Spleen (tissue), 11 donors: Measurements from ENCODE around the gene SLX4. TPM values are rescaled to one million over a fixed set of nuclear protein-coding genes. Genes with fewer than 3 reads are reported as not detected.

Experiments used
- DNase-seq: peaks from one replicate; pipeline ENCODE4 v3.0.0-alpha.2; 2020
- H3K27ac ChIP-seq, 8 donors: fragments of 200-600 bp; sonication (generic) in 7 of 8; 1 replicate in 4 of 8; 2 replicates in 4 of 8; pipeline versions ENCODE4 v1.5.0 to v1.8.0; 2016 to 2021; ENCODE audit warnings: inconsistent platforms in 4 of 8, mild to moderate bottlenecking in 4 of 8, moderate library complexity in 1 of 8
- H3K27me3 ChIP-seq, 7 donors: fragments of 200-600 bp; sonication (generic) in 6 of 7; replicated peaks in 1 of 7; 1 replicate in 4 of 7; 2 replicates in 3 of 7; pipeline versions ENCODE4 v1.5.0 to v1.8.0; 2016 to 2021; ENCODE audit warnings: inconsistent platforms in 3 of 7, mild to moderate bottlenecking in 1 of 7
- H3K36me3 ChIP-seq, 6 donors: fragments of 200-600 bp; sonication (generic) in 5 of 6; 1 replicate in 4 of 6; 2 replicates in 2 of 6; pipeline versions ENCODE4 v1.5.0 to v1.8.0; 2016 to 2021; ENCODE audit warnings: inconsistent platforms in 2 of 6
- H3K4me1 ChIP-seq, 6 donors: fragments of 200-600 bp; sonication (generic) in 5 of 6; 1 replicate in 3 of 6; 2 replicates in 3 of 6; pipeline versions ENCODE4 v1.5.0 to v1.8.0; 2016 to 2021; ENCODE audit warnings: inconsistent platforms in 3 of 6
- H3K4me3 ChIP-seq, 8 donors: fragments of 200-600 bp; sonication (generic) in 7 of 8; 1 replicate in 4 of 8; 2 replicates in 4 of 8; pipeline versions ENCODE4 v1.5.0 to v1.8.0; 2016 to 2021; ENCODE audit warnings: inconsistent platforms in 4 of 8, mild to moderate bottlenecking in 4 of 8, moderate library complexity in 2 of 8
- H3K9me3 ChIP-seq, 8 donors: fragments of 200-600 bp; sonication (generic) in 7 of 8; 1 replicate in 4 of 8; 2 replicates in 4 of 8; pipeline versions ENCODE4 v1.5.0 to v1.8.0; 2016 to 2021; ENCODE audit warnings: inconsistent platforms in 4 of 8
- POLR2A ChIP-seq, 3 donors: fragments of 450-650 bp; IDR thresholded peaks; one replicate each; pipeline ENCODE4 v1.5.1; 2017; ENCODE audit warnings: antibody characterized with exemption in 3 of 3, mild to moderate bottlenecking in 1 of 3
- POLR2AphosphoS5 ChIP-seq, 3 donors: sonication (generic); formaldehyde crosslinking; IDR thresholded peaks; one replicate each; pipeline ENCODE4 v1.5.1; 2017; ENCODE audit warnings: antibody characterized with exemption in 3 of 3
- WGBS, 5 donors: extraction: QIAGEN DNeasy Blood & Tissue Kit in 3 of 5; methylation state at CpG; one replicate each; pipeline versions ENCODE4 v1.1.5 to v1.1.7; 2013 to 2018; 5-methylcytosine and 5-hydroxymethylcytosine counted together
- intact Hi-C: fragments of 100-400 bp; cut with DNase I; formaldehyde crosslinking; loops from one replicate; pipeline ENCODE4 v1.15.0; 2023; ENCODE audit warnings: low total_unique reads
- polyA plus RNA-seq, 3 donors: library from polyadenylated mRNA; stranded (reverse); fragments of 200-250 nt; gene quantifications; one replicate each; pipeline ENCODE4 v1.2.1, GENCODE V29; 2013
- total RNA-seq, 7 donors: library from RNA; depleted of rRNA in 3 of 7; stranded (reverse); fragments of >200 nt in 3 of 7; fragmentation: NEBNext Ultra II Directional in 4 of 7; extraction: Animal tissue kit (Norgen Biotek cat#: 25700) in 4 of 7; gene quantifications; one replicate each; pipeline versions ENCODE4 v1.1.0 to v1.2.1, GENCODE V29; 2016 to 2021
- TF ChIP-seq, protein P1 (sequence below), 11 experiments: fragments of 200-600 bp in 7 of 11; fragments of 450-650 bp in 4 of 11; sonication (generic) in 4 of 11; IDR thresholded peaks in 8 of 11; conservative IDR thresholded peaks in 3 of 11; 1 replicate in 7 of 11; 2 replicates in 4 of 11; pipeline versions ENCODE4 v1.4.0 to v1.8.0; 2016 to 2021; ENCODE audit warnings: antibody characterized with exemption in 11 of 11, inconsistent platforms in 4 of 11, mild to moderate bottlenecking in 1 of 11
- donor health status: healthy with polysubstance abuse.
- donor health status: DM: no; HTN: no; CAD: no; lungs with moderate emphysema.
- donor health status: DM: no; HTN: no; CAD: no.
- donor health status: Bipolar disorder and iron deficiency.
- donor health status: healthy.
- donor health status: DM: no; HTN: no; CAD: no.
- donor health status: DM: yes; HTN: yes; CAD: no.

SLX4 gene
- total and polyA plus RNA-seq, 10 donors: 1.8 to 8.8 (median 7.0) TPM

DNA sequence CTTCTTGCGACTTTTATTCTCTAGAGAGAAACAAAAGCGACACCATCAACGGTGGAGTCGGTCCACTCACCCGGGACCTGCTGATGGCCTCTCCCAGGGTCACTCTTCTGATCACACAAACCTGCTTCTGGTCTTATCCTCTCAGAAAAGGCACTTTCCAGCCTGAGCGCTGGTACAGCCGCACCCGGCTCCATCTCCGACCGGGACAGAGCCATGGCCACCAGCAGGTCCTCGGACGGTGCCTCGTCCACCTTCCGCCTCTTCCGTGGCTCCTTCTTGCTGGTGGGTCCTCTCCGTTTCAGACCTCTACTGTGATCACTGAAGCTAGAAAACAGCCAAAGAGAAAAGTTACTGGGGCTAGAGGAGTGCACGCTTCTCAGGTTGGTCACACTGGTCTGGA, 13.7 kb downstream of the SLX4 start:
- 94 to 95% (median 95%) methylated on average over 17 of the region's 17 CpGs for WGBS, 5 donors
- no peak for DNase-seq

DNA sequence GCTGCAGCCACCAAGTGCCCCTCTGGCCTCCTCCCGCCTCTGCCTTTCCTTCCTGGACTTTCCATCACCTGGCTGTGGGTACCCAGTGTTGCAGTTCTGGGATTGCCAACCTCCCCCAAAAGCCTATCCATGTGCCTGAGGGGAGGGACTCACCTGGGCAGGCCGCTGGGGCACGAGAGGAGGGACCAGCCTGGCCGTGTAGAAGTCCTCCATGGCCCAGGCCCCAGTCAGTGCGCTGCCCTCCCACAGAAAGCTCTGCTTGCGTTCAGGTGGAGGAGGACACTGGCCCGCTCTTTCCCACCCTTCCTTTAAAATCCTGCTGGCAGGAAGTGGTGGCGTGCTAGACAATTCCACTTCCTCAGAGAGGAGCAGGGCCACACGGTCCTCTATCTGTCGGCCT, 14.2 kb downstream of the SLX4 start:
- H3K4me1 ChIP-seq: no peaks in the 10 kb centered on the region
- peaks cover 0 to 98% (median 28%) of the 10 kb centered on the region in 6 donors for H3K36me3 ChIP-seq
- no peak for TF ChIP-seq POLR2AphosphoS5 (IDR thresholded peaks at IDR 0.05)
- TF ChIP-seq POLR2A (IDR thresholded peaks at IDR 0.05): no peak
- TF ChIP-seq, protein P1, sequence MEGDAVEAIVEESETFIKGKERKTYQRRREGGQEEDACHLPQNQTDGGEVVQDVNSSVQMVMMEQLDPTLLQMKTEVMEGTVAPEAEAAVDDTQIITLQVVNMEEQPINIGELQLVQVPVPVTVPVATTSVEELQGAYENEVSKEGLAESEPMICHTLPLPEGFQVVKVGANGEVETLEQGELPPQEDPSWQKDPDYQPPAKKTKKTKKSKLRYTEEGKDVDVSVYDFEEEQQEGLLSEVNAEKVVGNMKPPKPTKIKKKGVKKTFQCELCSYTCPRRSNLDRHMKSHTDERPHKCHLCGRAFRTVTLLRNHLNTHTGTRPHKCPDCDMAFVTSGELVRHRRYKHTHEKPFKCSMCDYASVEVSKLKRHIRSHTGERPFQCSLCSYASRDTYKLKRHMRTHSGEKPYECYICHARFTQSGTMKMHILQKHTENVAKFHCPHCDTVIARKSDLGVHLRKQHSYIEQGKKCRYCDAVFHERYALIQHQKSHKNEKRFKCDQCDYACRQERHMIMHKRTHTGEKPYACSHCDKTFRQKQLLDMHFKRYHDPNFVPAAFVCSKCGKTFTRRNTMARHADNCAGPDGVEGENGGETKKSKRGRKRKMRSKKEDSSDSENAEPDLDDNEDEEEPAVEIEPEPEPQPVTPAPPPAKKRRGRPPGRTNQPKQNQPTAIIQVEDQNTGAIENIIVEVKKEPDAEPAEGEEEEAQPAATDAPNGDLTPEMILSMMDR (IDR thresholded peaks at IDR 0.05 in 8 of 11, conservative IDR thresholded peaks at IDR 0.05 in 3 of 11): no peak
- no peak overlapping the region for H3K4me3 ChIP-seq
- no peaks in the 10 kb centered on the region for H3K27me3 ChIP-seq
- H3K9me3 ChIP-seq: peaks cover 0 to 4% (median 0%) of the 10 kb centered on the region in 8 donors
- no peak overlapping the region for H3K27ac ChIP-seq
- DNase-seq: no peak
- WGBS, 5 donors: 49 to 82% (median 70%) methylated on average over 4 to 10 of the region's 10 CpGs
- intact Hi-C loops: no loop called here

More for the DNA sequence above, 13.7 kb downstream of the SLX4 start:
- H3K27ac ChIP-seq: no peak overlapping the region
- no peak for TF ChIP-seq POLR2AphosphoS5 (IDR thresholded peaks at IDR 0.05)
- no peak for TF ChIP-seq POLR2A (IDR thresholded peaks at IDR 0.05)
- TF ChIP-seq, protein P1 (IDR thresholded peaks at IDR 0.05 in 8 of 11, conservative IDR thresholded peaks at IDR 0.05 in 3 of 11): no peak
- H3K4me3 ChIP-seq: no peak overlapping the region
- intact Hi-C loops: no loop called here
- H3K4me1 ChIP-seq: no peaks in the 10 kb centered on the region
- peaks cover 0 to 98% (median 30%) of the 10 kb centered on the region in 6 donors for H3K36me3 ChIP-seq
- no peaks in the 10 kb centered on the region for H3K27me3 ChIP-seq
- H3K9me3 ChIP-seq: peaks cover 0 to 4% (median 0%) of the 10 kb centered on the region in 8 donors

DNA sequence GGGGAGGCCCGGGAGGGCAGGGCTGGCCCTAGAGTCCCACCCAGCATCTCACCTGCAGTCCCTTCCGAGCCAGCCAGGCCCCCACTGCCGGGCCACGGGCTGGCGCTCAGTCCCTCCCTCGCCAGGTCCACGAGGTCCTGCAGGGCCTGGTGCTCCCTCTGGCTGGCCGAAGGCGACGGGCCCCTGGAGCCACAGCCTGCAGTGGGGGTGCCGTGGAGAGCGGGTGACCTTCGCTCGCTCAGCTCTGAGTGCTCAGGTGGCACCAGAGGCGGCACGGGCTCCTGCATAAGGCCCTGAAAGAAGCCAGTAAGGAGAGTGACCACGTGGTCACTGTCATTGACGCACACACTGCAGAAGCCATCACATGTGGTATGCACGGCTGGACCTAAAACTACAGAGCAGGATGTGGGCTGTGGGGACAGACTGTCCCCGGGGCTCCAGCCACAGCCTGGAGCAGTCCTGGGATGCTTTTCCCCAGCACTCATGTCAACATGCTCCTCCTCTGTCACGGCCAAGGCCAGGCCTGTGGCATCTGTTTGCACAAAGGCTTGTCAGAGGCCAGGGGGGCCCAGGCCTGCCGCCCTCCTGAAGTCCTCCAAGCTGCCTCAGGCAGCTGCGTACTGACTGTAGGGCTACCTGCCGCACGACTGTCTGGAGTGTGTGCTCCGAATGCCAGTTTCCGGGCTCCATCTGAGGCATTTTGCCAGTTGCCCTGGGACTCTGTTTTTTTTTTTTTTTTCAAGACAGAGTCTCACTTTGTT, 15.1 kb downstream of the SLX4 start:
- WGBS, 5 donors: 90 to 96% (median 94%) methylated on average over 16 to 27 of the region's 27 CpGs

DNA sequence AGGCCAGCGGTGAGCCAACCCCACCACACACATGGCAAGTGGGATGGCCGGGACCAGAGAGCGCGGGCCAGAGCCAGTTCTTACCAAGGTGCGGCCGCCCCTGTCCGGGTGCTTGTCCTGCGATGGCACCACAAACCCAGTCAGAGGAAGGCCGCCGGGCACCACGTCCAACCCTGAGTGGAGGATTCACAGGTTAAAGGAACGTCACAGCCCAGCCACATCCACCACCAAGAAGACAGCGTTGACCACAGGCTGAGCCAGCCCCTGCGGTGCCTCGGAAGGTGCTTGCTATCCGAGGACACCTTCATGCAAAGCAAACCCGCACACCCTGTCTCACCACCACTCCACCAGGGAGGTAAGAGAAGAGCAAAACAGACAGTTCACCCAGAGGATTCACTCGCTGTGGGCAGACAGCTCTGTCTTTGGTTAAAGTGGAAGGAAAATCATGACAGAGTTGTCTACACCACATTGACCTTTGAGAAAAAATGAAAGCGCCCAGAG, 15.8 kb downstream of the SLX4 start:
- intact Hi-C loops: no loop called here
- Histone ChIP-seq H3K27me3 (no peaks in the 10 kb centered on the region), H3K27ac (no peak overlapping the region), H3K9me3 (peaks cover 0 to 4% (median 0%) of the 10 kb centered on the region in 8 donors), H3K4me3 (no peak overlapping the region), H3K36me3 (peaks cover 0 to 98% (median 22%) of the 10 kb centered on the region in 6 donors), H3K4me1 (peaks cover 0 to 10% (median 4%) of the 10 kb centered on the region in 6 donors)
- TF ChIP-seq, protein P1 (IDR thresholded peaks at IDR 0.05 in 8 of 11, conservative IDR thresholded peaks at IDR 0.05 in 3 of 11): no peak
- TF ChIP-seq POLR2A (IDR thresholded peaks at IDR 0.05) (no peak), POLR2AphosphoS5 (IDR thresholded peaks at IDR 0.05) (no peak)
- no peak for DNase-seq
- WGBS, 5 donors: 90 to 96% (median 95%) methylated on average over 7 to 19 of the region's 19 CpGs

More for the DNA sequence above, 15.1 kb downstream of the SLX4 start:
- H3K27ac ChIP-seq: no peak overlapping the region
- no peak overlapping the region for H3K4me3 ChIP-seq
- H3K9me3 ChIP-seq: peaks cover 0 to 4% (median 0%) of the 10 kb centered on the region in 8 donors
- no peaks in the 10 kb centered on the region for H3K27me3 ChIP-seq
- DNase-seq: no peak
- peaks cover 0 to 2% (median under 1%) of the 10 kb centered on the region in 6 donors for H3K4me1 ChIP-seq
- intact Hi-C loops: no loop called here
- TF ChIP-seq, protein P1 (IDR thresholded peaks at IDR 0.05 in 8 of 11, conservative IDR thresholded peaks at IDR 0.05 in 3 of 11): no peak
- H3K36me3 ChIP-seq: peaks cover 0 to 98% (median 23%) of the 10 kb centered on the region in 6 donors
